ENCODE results near the gene ESR1. TPM values are rescaled to one million over a fixed set of nuclear protein-coding genes. Genes with fewer than 3 reads are reported as not detected.
A peak's percentile ranks its signal among the peaks of the same experiment; 100 is the strongest.

Gene ESR1
- total RNA-seq, 2 experiments from 2014 or later = 0.06 TPM; not detected in 1

GRCh38 chr6:151814614-151815013 lies 7.1 kb downstream of the ESR1 start:
- no peaks in the 10 kb centered on the region for H3K79me2 ChIP-seq (ENCODE audit: insufficient read depth, low read depth, low read length)
- DNase-seq (ENCODE audit: low spot score) = no peak
- intact Hi-C loops (cut with micrococcal nuclease; ENCODE audit: unreplicated experiment) = no loop called here
- no peaks in the 10 kb centered on the region for H3K9me2 ChIP-seq (ENCODE audit: insufficient read depth, low read length)
- no peak overlapping the region for H3K4me2 ChIP-seq (ENCODE audit: low read length)
- ChIA-PET CTCF (ENCODE audit: unreplicated experiment) (no interaction called here), POLR2A (no interaction called here)
- H3K4me3 ChIP-seq (ENCODE audit: low read depth, low read length, poor library complexity, severe bottlenecking) = no peak overlapping the region
- no peak for TF ChIP-seq EZH2phosphoT487 (IDR thresholded peaks at IDR 0.05; ENCODE audit: borderline replicate concordance, low read depth, low read length)
- TF ChIP-seq, protein P1, sequence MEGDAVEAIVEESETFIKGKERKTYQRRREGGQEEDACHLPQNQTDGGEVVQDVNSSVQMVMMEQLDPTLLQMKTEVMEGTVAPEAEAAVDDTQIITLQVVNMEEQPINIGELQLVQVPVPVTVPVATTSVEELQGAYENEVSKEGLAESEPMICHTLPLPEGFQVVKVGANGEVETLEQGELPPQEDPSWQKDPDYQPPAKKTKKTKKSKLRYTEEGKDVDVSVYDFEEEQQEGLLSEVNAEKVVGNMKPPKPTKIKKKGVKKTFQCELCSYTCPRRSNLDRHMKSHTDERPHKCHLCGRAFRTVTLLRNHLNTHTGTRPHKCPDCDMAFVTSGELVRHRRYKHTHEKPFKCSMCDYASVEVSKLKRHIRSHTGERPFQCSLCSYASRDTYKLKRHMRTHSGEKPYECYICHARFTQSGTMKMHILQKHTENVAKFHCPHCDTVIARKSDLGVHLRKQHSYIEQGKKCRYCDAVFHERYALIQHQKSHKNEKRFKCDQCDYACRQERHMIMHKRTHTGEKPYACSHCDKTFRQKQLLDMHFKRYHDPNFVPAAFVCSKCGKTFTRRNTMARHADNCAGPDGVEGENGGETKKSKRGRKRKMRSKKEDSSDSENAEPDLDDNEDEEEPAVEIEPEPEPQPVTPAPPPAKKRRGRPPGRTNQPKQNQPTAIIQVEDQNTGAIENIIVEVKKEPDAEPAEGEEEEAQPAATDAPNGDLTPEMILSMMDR (conservative IDR thresholded peaks at IDR 0.05; ENCODE audit: low read length) = no peak
- H2AFZ ChIP-seq (ENCODE audit: low read length) = no peak overlapping the region
- no peaks in the 10 kb centered on the region for H3K4me1 ChIP-seq (ENCODE audit: insufficient read depth, low read length, poor library complexity, severe bottlenecking)
- no peaks in the 10 kb centered on the region for H3K9me3 ChIP-seq (ENCODE audit: low read length)
- no peaks in the 10 kb centered on the region for H4K20me1 ChIP-seq (ENCODE audit: insufficient read depth, low read length)
- no peak overlapping the region for H3K27ac ChIP-seq (ENCODE audit: low read depth, low read length, poor library complexity, severe bottlenecking)
- BruUV-seq (replicated peaks) = no TSS peak
- H3K36me3 ChIP-seq (ENCODE audit: insufficient read depth, low read length) = no peaks in the 10 kb centered on the region

DNA sequence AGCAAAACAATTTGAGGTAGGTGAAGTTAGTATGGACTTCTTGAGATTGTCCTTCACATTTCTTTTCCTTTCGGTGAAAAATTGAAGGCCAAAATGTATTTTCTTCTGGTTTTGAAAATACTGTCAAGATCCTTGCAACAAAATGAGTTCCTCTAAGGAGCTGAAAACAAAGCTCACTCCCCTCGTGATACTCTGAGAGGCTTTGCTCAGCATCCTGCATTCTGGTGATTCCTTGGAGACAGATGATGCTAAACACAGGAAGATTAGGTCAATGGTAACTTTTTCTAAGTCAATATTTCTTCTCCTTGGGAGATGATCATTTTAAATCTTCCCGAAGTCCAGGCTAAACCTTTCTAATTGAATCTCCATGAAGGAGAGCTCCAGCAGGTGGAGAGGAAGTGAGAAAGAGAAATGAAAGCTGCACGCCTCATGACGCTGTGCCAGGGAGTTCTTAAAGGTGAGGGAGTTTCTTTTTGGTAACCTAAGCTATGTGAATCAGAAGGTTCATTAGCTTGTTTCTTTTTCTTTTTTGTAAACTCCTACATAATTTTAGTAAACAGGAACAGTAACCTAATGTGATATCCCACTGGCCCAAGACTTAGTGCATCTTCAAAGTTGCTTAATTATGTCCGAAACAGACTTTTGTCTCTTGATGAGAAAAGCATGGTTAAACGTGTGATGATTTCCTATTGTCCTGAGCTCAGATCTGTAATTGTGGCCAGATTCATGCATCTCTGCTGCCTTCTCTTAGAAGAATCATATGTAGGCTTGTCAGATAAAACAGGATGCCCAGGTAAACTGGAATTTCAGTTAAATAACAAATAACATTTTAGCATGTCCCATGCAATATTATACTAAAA lies 15.0 kb downstream of the ESR1 start:
- no peak overlapping the region for H3K27ac ChIP-seq (ENCODE audit: low read depth, low read length, poor library complexity, severe bottlenecking)
- peak; percentile 19 for DNase-seq (ENCODE audit: low spot score)
- H2AFZ ChIP-seq (ENCODE audit: low read length) = no peak overlapping the region
- H3K9me2 ChIP-seq (ENCODE audit: insufficient read depth, low read length) = no peaks in the 10 kb centered on the region
- H3K36me3 ChIP-seq (ENCODE audit: insufficient read depth, low read length) = no peaks in the 10 kb centered on the region
- TF ChIP-seq, protein P1 (conservative IDR thresholded peaks at IDR 0.05; ENCODE audit: low read length) = no peak
- TF ChIP-seq EZH2phosphoT487 (IDR thresholded peaks at IDR 0.05; ENCODE audit: borderline replicate concordance, low read depth, low read length) = no peak
- H3K79me2 ChIP-seq (ENCODE audit: insufficient read depth, low read depth, low read length) = no peaks in the 10 kb centered on the region
- H3K4me2 ChIP-seq (ENCODE audit: low read length) = peak overlapping the region; percentile 30
- no peak overlapping the region for H3K4me3 ChIP-seq (ENCODE audit: low read depth, low read length, poor library complexity, severe bottlenecking)
- intact Hi-C loops (cut with micrococcal nuclease; ENCODE audit: unreplicated experiment) = no loop called here
- BruUV-seq (replicated peaks) = no TSS peak
- ChIA-PET POLR2A (interaction anchor here (0.5 to 1.0 kb wide), 3 partner anchors 18 to 215 kb away, joined by 3 to 4 read pairs (median 3); no protein-coding TSS in a partner anchor), CTCF (ENCODE audit: unreplicated experiment) (no interaction called here)
- no peaks in the 10 kb centered on the region for H4K20me1 ChIP-seq (ENCODE audit: insufficient read depth, low read length)
- H3K9me3 ChIP-seq (ENCODE audit: low read length) = no peaks in the 10 kb centered on the region
- H3K4me1 ChIP-seq (ENCODE audit: insufficient read depth, low read length, poor library complexity, severe bottlenecking) = peaks cover 9% of the 10 kb centered on the region

DNA sequence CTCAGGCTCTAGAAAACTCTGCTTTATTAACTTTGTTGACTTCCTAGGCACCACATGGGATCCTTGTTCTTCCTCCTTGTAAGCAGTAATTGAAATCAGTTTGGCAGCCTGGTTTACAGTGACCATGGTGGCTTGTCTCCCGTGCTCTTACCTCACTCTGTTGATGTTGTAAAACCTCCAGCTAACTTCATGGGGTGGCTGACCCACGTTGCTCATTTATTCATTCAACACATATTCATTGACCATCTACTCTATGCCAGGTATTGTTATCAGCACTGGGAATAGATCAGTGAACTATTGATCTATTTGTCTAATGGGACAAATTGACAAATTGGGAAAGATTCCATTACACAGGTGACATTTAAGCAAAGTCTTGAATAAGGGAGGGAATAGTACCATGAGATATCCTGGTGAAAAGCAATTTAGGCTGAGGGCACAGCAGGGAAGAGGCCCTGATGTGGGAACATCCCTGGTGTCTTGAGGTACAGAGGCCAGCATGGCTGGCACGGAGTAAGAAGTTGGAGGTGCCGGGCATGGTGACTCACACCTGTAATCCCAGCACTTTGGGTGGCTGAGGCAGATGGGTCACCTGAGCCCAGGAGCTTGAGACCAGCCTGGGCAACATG lies 19.1 kb downstream of the ESR1 start:
- H3K4me2 ChIP-seq (ENCODE audit: low read length) = no peak overlapping the region
- ChIA-PET CTCF (ENCODE audit: unreplicated experiment) (no interaction called here), POLR2A (no interaction called here)
- no peak overlapping the region for H3K4me3 ChIP-seq (ENCODE audit: low read depth, low read length, poor library complexity, severe bottlenecking)
- intact Hi-C loops (cut with micrococcal nuclease; ENCODE audit: unreplicated experiment) = no loop called here
- H3K27ac ChIP-seq (ENCODE audit: low read depth, low read length, poor library complexity, severe bottlenecking) = no peak overlapping the region
- no peaks in the 10 kb centered on the region for H3K9me3 ChIP-seq (ENCODE audit: low read length)
- H3K4me1 ChIP-seq (ENCODE audit: insufficient read depth, low read length, poor library complexity, severe bottlenecking) = peaks cover 9% of the 10 kb centered on the region
- no peaks in the 10 kb centered on the region for H3K36me3 ChIP-seq (ENCODE audit: insufficient read depth, low read length)
- no peak for TF ChIP-seq EZH2phosphoT487 (IDR thresholded peaks at IDR 0.05; ENCODE audit: borderline replicate concordance, low read depth, low read length)
- TF ChIP-seq, protein P1 (conservative IDR thresholded peaks at IDR 0.05; ENCODE audit: low read length) = no peak
- no peaks in the 10 kb centered on the region for H3K79me2 ChIP-seq (ENCODE audit: insufficient read depth, low read depth, low read length)
- DNase-seq (ENCODE audit: low spot score) = no peak
- H2AFZ ChIP-seq (ENCODE audit: low read length) = no peak overlapping the region
- no peaks in the 10 kb centered on the region for H3K9me2 ChIP-seq (ENCODE audit: insufficient read depth, low read length)
- BruUV-seq (replicated peaks) = no TSS peak
- H4K20me1 ChIP-seq (ENCODE audit: insufficient read depth, low read length) = no peaks in the 10 kb centered on the region
